Measurements from ENCODE around the gene DSG1. TPM values are rescaled to one million over a fixed set of nuclear protein-coding genes. Genes with fewer than 3 reads are reported as not detected.
"Not testable (repeated sequence)": the region's sequence is repeated elsewhere in the genome, so short reads cannot be mapped to it uniquely, and the experiment has no call there.

DSG1 gene
- polyA plus RNA-seq, 1 donor from 2014 or later: not detected

DNA sequence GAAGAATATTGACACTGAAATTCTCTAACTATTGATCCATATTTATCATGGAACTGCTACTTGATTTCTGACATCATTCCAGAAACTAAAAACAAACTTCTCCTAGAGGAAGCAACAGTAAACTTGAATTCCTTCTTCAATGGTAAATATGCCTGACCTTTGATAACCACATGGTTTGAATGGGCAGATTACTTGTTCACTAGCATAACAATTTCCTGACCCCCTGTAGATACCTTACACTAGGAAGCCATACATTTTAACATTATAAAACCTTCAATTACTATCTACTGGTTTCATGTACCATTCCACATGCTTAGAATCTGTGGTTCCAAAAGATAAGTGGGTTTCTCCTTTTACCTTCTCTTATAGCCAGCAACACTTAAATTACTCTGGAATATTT is 36.5 kb upstream of the DSG1 start:
- H3K27ac ChIP-seq (ENCODE audit: low read length): no peak overlapping the region
- H4K20me1 ChIP-seq (ENCODE audit: insufficient read depth): no peaks in the 10 kb centered on the region
- H3K36me3 ChIP-seq (ENCODE audit: insufficient read depth, low read length): no peaks in the 10 kb centered on the region
- no peaks in the 10 kb centered on the region for H3K9me3 ChIP-seq (ENCODE audit: low read length)
- H3K27me3 ChIP-seq (ENCODE audit: insufficient read depth, low read depth, low read length): no peaks in the 10 kb centered on the region
- no peak overlapping the region for H3K4me3 ChIP-seq (ENCODE audit: low read length)
- no peak overlapping the region for H3K4me2 ChIP-seq (ENCODE audit: low read length)
- H3K9ac ChIP-seq (ENCODE audit: low read length): no peak overlapping the region
- no peaks in the 10 kb centered on the region for H3K79me2 ChIP-seq (replicated peaks; ENCODE audit: insufficient read depth, low read length)
- H2AFZ ChIP-seq (ENCODE audit: low read depth, low read length): no peak overlapping the region
- no peaks in the 10 kb centered on the region for H3F3A ChIP-seq (ENCODE audit: insufficient read depth, low read length, poor library complexity, severe bottlenecking)
- no peaks in the 10 kb centered on the region for H3K9me2 ChIP-seq (ENCODE audit: insufficient read depth, low read length)
- TF ChIP-seq POLR2AphosphoS5 (IDR thresholded peaks at IDR 0.05) (no peak), SMC3 (conservative IDR thresholded peaks at IDR 0.05; ENCODE audit: poor library complexity) (no peak), TAF1 (IDR thresholded peaks at IDR 0.05; ENCODE audit: low read depth) (no peak)
- TF ChIP-seq, protein P1, sequence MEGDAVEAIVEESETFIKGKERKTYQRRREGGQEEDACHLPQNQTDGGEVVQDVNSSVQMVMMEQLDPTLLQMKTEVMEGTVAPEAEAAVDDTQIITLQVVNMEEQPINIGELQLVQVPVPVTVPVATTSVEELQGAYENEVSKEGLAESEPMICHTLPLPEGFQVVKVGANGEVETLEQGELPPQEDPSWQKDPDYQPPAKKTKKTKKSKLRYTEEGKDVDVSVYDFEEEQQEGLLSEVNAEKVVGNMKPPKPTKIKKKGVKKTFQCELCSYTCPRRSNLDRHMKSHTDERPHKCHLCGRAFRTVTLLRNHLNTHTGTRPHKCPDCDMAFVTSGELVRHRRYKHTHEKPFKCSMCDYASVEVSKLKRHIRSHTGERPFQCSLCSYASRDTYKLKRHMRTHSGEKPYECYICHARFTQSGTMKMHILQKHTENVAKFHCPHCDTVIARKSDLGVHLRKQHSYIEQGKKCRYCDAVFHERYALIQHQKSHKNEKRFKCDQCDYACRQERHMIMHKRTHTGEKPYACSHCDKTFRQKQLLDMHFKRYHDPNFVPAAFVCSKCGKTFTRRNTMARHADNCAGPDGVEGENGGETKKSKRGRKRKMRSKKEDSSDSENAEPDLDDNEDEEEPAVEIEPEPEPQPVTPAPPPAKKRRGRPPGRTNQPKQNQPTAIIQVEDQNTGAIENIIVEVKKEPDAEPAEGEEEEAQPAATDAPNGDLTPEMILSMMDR (IDR thresholded peaks at IDR 0.05; ENCODE audit: poor library complexity, severe bottlenecking): no peak

DNA sequence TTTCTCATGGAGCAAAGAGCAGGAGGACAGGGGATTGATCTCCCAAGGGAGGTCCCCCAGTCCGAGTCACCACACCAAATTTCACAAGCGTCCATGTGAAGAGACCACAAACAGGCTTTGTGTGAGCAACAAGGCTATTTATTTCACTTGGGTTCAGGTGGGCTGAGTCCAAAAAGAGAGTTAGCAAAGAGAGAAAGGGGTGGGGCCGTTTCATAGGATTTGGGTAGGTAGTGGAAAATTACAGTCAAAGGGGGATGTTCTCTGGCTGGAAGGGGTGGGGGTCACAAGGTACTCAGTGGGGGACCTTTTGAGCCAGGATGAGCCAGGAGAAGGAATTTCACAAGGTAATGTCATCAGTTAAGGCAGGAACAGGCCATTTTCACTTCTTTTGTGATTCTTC is 28.5 kb upstream of the DSG1 start:
- H3K9me2 ChIP-seq (ENCODE audit: insufficient read depth, low read length); H3K9me3 ChIP-seq (ENCODE audit: low read length); H3F3A ChIP-seq (ENCODE audit: insufficient read depth, low read length, poor library complexity, severe bottlenecking); H2AFZ ChIP-seq (ENCODE audit: low read depth, low read length); H3K27me3 ChIP-seq (ENCODE audit: insufficient read depth, low read depth, low read length); H4K20me1 ChIP-seq (ENCODE audit: insufficient read depth); H3K4me3 ChIP-seq (ENCODE audit: low read length); H3K36me3 ChIP-seq (ENCODE audit: insufficient read depth, low read length); H3K4me2 ChIP-seq (ENCODE audit: low read length); H3K79me2 ChIP-seq (replicated peaks; ENCODE audit: insufficient read depth, low read length); H3K9ac ChIP-seq (ENCODE audit: low read length); H3K27ac ChIP-seq (ENCODE audit: low read length): not testable (repeated sequence)

DNA sequence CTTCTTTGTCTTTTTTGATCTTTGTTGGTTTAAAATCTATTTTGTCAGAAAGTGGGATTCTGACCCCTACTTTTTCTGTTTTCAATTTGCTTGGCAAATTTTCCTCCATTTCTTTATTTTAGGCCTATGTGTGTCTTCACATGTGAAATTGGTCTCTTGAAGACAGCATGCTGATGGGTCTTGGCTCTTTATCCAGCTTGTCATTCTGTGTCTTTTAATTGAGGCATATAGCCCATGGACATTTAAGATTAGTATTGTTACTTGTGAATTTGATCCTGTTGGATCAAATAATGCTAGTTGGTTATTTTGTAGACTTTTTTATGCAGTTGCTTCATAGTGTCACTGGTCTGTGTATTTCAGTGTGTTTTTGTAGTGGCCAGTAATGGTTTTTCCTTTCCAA is 26.3 kb upstream of the DSG1 start:
- H2AFZ ChIP-seq (ENCODE audit: low read depth, low read length): no peak overlapping the region
- no peaks in the 10 kb centered on the region for H3F3A ChIP-seq (ENCODE audit: insufficient read depth, low read length, poor library complexity, severe bottlenecking)
- H3K4me3 ChIP-seq (ENCODE audit: low read length): no peak overlapping the region
- no peak overlapping the region for H3K9ac ChIP-seq (ENCODE audit: low read length)
- TF ChIP-seq EP300 (conservative IDR thresholded peaks at IDR 0.05; ENCODE audit: poor library complexity, severe bottlenecking): no peak
- TF ChIP-seq, protein P2, sequence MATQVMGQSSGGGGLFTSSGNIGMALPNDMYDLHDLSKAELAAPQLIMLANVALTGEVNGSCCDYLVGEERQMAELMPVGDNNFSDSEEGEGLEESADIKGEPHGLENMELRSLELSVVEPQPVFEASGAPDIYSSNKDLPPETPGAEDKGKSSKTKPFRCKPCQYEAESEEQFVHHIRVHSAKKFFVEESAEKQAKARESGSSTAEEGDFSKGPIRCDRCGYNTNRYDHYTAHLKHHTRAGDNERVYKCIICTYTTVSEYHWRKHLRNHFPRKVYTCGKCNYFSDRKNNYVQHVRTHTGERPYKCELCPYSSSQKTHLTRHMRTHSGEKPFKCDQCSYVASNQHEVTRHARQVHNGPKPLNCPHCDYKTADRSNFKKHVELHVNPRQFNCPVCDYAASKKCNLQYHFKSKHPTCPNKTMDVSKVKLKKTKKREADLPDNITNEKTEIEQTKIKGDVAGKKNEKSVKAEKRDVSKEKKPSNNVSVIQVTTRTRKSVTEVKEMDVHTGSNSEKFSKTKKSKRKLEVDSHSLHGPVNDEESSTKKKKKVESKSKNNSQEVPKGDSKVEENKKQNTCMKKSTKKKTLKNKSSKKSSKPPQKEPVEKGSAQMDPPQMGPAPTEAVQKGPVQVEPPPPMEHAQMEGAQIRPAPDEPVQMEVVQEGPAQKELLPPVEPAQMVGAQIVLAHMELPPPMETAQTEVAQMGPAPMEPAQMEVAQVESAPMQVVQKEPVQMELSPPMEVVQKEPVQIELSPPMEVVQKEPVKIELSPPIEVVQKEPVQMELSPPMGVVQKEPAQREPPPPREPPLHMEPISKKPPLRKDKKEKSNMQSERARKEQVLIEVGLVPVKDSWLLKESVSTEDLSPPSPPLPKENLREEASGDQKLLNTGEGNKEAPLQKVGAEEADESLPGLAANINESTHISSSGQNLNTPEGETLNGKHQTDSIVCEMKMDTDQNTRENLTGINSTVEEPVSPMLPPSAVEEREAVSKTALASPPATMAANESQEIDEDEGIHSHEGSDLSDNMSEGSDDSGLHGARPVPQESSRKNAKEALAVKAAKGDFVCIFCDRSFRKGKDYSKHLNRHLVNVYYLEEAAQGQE (IDR thresholded peaks at IDR 0.05; ENCODE audit: borderline replicate concordance): no peak
- TF ChIP-seq TAF1 (IDR thresholded peaks at IDR 0.05; ENCODE audit: low read depth): no peak
- no peak for TF ChIP-seq SMC3 (conservative IDR thresholded peaks at IDR 0.05; ENCODE audit: poor library complexity)
- no peak for TF ChIP-seq RAD21 (conservative IDR thresholded peaks at IDR 0.05)
- TF ChIP-seq, protein P1 (IDR thresholded peaks at IDR 0.05; ENCODE audit: poor library complexity, severe bottlenecking): no peak
- TF ChIP-seq EZH2 (IDR thresholded peaks at IDR 0.05; ENCODE audit: borderline replicate concordance, insufficient read depth, low read length, poor library complexity, severe bottlenecking): no peak
- no peak for TF ChIP-seq POLR2AphosphoS5 (IDR thresholded peaks at IDR 0.05)
- no peak for TF ChIP-seq MXI1 (conservative IDR thresholded peaks at IDR 0.05; ENCODE audit: poor library complexity, severe bottlenecking)
- no peaks in the 10 kb centered on the region for H4K20me1 ChIP-seq (ENCODE audit: insufficient read depth)
- H3K27me3 ChIP-seq (ENCODE audit: insufficient read depth, low read depth, low read length): no peaks in the 10 kb centered on the region
- H3K27ac ChIP-seq (ENCODE audit: low read length): no peak overlapping the region
- no peaks in the 10 kb centered on the region for H3K79me2 ChIP-seq (replicated peaks; ENCODE audit: insufficient read depth, low read length)
- H3K36me3 ChIP-seq (ENCODE audit: insufficient read depth, low read length): no peaks in the 10 kb centered on the region
- no peaks in the 10 kb centered on the region for H3K9me2 ChIP-seq (ENCODE audit: insufficient read depth, low read length)
- no peaks in the 10 kb centered on the region for H3K9me3 ChIP-seq (ENCODE audit: low read length)
- H3K4me2 ChIP-seq (ENCODE audit: low read length): no peak overlapping the region
